Activated T-cell treated with anti-CD3 and anti-CD28 coated beads, Interleukin-2, amount 50 U/mL, for 24 hours (primary cell): Measurements from ENCODE around the gene AHCYL2.
A peak's percentile ranks its signal among the peaks of the same experiment; 100 is the strongest.
"Not testable (repeated sequence)": the region's sequence is repeated elsewhere in the genome, so short reads cannot be mapped to it uniquely, and the experiment has no call there.

Experiments
- DNase-seq: peaks from one replicate; pipeline ENCODE4 v3.0.0-alpha.2; 2020
- H3K27ac Mint-ChIP-seq: 2 replicates; pipeline ENCODE4 v1.8.0; 2020; ENCODE audit warnings: mild to moderate bottlenecking, mixed read lengths
- H3K27me3 Mint-ChIP-seq: 2 replicates; pipeline ENCODE4 v1.8.0; 2020; ENCODE audit warnings: mixed read lengths
- H3K36me3 Mint-ChIP-seq: 2 replicates; pipeline ENCODE4 v1.8.0; 2020; ENCODE audit warnings: low read depth, mixed read lengths
- H3K4me1 Mint-ChIP-seq: 2 replicates; pipeline ENCODE4 v1.8.0; 2020; ENCODE audit warnings: low read depth, mixed read lengths
- H3K4me3 Mint-ChIP-seq: 2 replicates; pipeline ENCODE4 v1.8.0; 2020; ENCODE audit warnings: mild to moderate bottlenecking, moderate library complexity, mixed read lengths
- H3K9me3 Mint-ChIP-seq: 2 replicates; pipeline ENCODE4 v1.8.0; 2020; ENCODE audit warnings: mixed read lengths

The AHCYL2 gene

GRCh38 chr7:129202058-129202777 is 22.6 kb upstream of the AHCYL2 start:
- DNase-seq, result no peak
- Mint-ChIP-seq H3K27me3 (peaks cover 3% of the 10 kb centered on the region), H3K36me3 (no peaks in the 10 kb centered on the region), H3K9me3 (no peaks in the 10 kb centered on the region), H3K4me1 (no peaks in the 10 kb centered on the region), H3K27ac (no peak overlapping the region), H3K4me3 (no peak overlapping the region)

DNA sequence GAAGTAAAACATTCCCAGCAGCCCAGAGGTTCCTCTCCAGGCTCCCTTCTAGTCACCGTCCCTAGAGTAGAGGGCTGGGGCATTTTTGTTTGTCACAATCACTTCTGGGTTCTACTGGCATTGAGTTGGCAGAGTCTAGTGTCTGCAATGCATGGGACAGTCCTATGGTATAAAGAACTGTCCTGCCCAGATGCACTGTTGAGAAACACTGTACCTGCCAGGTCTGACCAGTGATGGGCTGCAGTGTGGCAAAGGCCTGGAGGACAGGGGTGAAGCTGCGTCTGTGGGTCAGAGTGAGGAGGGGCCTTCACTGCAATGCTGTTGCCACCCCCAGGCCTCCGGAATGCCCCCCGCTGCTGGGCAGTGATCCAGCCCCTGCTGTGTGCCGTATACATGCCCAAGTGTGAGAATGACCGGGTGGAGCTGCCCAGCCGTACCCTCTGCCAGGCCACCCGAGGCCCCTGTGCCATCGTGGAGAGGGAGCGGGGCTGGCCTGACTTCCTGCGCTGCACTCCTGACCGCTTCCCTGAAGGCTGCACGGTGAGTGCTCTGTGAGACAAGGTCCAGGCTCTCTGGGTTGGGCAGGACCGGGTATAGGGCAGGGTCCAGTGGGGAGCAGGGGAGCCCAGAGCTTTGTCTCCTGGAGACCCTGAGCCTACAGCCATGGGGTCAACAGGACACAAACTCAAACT is 21.6 kb upstream of the AHCYL2 start:
- H3K27me3 Mint-ChIP-seq, result peaks cover 3% of the 10 kb centered on the region
- H3K36me3 Mint-ChIP-seq, result no peaks in the 10 kb centered on the region
- no peak for DNase-seq
- H3K9me3 Mint-ChIP-seq, result no peaks in the 10 kb centered on the region
- no peak overlapping the region for H3K4me3 Mint-ChIP-seq
- H3K27ac Mint-ChIP-seq, result no peak overlapping the region
- no peaks in the 10 kb centered on the region for H3K4me1 Mint-ChIP-seq

GRCh38 chr7:129205126-129205818 is 19.6 kb upstream of the AHCYL2 start:
- H3K9me3 Mint-ChIP-seq, result no peaks in the 10 kb centered on the region
- DNase-seq, result no peak
- peaks cover 5% of the 10 kb centered on the region for H3K27me3 Mint-ChIP-seq
- no peaks in the 10 kb centered on the region for H3K4me1 Mint-ChIP-seq
- H3K4me3 Mint-ChIP-seq, result no peak overlapping the region
- no peaks in the 10 kb centered on the region for H3K36me3 Mint-ChIP-seq
- no peak overlapping the region for H3K27ac Mint-ChIP-seq

DNA sequence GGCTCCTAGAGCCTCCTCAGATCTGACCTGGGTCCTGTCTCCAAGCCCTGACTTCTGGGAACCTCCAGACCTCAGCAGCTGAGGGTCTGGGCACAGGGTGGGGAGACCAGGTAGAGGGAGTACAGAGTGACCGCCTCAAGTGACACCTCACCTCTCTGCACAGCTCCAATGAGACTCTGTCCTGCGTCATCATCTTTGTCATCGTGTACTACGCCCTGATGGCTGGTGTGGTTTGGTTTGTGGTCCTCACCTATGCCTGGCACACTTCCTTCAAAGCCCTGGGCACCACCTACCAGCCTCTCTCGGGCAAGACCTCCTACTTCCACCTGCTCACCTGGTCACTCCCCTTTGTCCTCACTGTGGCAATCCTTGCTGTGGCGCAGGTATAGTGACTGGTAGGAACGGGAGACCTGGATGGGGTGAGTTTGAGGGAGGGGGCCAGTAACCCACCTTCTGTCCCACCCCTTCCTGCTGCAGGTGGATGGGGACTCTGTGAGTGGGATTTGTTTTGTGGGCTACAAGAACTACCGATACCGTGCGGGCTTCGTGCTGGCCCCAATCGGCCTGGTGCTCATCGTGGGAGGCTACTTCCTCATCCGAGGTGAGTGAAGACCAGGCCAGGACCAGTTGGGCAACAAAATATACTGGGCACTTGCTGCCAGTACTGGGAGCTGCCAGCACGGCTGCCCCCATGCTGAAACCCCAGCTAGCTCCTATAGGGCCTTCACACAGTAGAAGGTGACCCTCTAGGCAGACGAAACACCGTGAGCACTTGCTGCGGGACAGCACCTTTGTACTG is 18.6 kb upstream of the AHCYL2 start:
- H3K27me3 Mint-ChIP-seq, result peaks cover 7% of the 10 kb centered on the region

DNA sequence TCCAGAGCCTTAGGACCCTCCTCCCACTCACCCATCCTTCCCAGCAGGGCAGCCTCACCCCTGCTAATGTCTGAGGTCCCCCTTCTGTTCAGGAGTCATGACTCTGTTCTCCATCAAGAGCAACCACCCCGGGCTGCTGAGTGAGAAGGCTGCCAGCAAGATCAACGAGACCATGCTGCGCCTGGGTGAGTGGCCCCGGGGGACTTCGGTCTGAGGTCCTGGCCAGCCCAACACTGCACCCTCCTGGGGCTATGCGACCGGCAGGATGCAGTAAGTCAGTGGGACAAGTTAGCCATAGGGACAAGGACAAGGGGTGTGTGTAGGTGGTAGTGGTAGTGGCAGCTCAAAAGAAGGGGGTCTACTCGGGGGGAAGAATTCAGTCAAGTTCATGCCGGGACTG is 16.2 kb upstream of the AHCYL2 start:
- peaks cover 4% of the 10 kb centered on the region for H3K27me3 Mint-ChIP-seq
- no peaks in the 10 kb centered on the region for H3K9me3 Mint-ChIP-seq
- H3K4me1 Mint-ChIP-seq, result no peaks in the 10 kb centered on the region
- no peak overlapping the region for H3K4me3 Mint-ChIP-seq
- no peak for DNase-seq
- H3K27ac Mint-ChIP-seq, result no peak overlapping the region
- H3K36me3 Mint-ChIP-seq, result no peaks in the 10 kb centered on the region

More for the DNA sequence above, 18.6 kb upstream of the AHCYL2 start:
- Mint-ChIP-seq H3K4me3 (no peak overlapping the region), H3K36me3 (no peaks in the 10 kb centered on the region), H3K9me3 (no peaks in the 10 kb centered on the region), H3K27ac (no peak overlapping the region), H3K4me1 (no peaks in the 10 kb centered on the region)
- no peak for DNase-seq

GRCh38 chr7:129209067-129209926 is 15.5 kb upstream of the AHCYL2 start:
- DNase-seq, result no peak
- no peaks in the 10 kb centered on the region for H3K9me3 Mint-ChIP-seq
- peaks cover 4% of the 10 kb centered on the region for H3K27me3 Mint-ChIP-seq
- no peaks in the 10 kb centered on the region for H3K36me3 Mint-ChIP-seq
- no peaks in the 10 kb centered on the region for H3K4me1 Mint-ChIP-seq
- no peak overlapping the region for H3K4me3 Mint-ChIP-seq
- no peak overlapping the region for H3K27ac Mint-ChIP-seq

DNA sequence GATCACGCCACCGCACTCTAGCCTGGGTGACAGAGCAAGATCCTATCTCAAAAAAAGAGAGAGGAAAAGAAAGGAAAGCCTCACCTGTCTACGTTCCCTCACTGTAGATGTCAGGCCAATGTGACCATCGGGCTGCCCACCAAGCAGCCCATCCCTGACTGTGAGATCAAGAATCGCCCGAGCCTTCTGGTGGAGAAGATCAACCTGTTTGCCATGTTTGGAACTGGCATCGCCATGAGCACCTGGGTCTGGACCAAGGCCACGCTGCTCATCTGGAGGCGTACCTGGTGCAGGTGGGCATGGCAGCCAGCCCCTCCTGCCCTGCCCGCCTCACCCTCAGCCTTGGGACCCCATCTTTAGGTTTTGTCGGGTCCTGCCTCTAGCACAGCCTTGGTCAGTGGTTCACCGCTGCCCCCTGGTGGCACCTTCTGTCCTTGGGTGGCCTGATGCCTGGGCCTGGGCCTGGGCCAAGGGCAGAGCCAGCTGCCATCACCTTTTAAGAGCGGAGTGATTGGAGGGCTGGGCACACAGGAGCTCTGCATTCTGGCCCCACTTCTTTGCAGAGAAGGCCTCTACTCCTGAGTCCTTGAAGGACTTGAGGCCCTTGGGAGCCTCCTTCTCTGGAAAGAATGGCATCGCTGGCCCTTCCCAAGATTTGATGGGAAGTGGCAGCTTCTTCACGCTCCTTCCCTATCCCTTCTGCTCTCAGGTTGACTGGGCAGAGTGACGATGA is 14.4 kb upstream of the AHCYL2 start:
- peaks cover 4% of the 10 kb centered on the region for H3K27me3 Mint-ChIP-seq
- H3K36me3 Mint-ChIP-seq, result no peaks in the 10 kb centered on the region
- H3K4me3 Mint-ChIP-seq, result no peak overlapping the region
- no peaks in the 10 kb centered on the region for H3K4me1 Mint-ChIP-seq
- DNase-seq, result peak; percentile 82
- no peaks in the 10 kb centered on the region for H3K9me3 Mint-ChIP-seq
- no peak overlapping the region for H3K27ac Mint-ChIP-seq

DNA sequence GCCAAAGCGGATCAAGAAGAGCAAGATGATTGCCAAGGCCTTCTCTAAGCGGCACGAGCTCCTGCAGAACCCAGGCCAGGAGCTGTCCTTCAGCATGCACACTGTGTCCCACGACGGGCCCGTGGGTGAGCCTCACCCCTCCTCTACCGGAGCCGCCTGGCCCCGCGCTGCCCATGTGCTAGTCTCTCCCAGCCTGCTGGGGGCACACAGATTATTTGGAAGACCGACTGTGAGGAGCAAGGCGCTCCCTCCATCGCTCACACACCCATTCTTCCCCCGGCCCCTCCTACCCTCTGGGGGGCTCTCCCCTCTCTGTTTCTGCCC is 13.9 kb upstream of the AHCYL2 start:
- Mint-ChIP-seq H3K4me1 (no peaks in the 10 kb centered on the region), H3K4me3 (no peak overlapping the region), H3K9me3 (no peaks in the 10 kb centered on the region), H3K27me3 (peaks cover 4% of the 10 kb centered on the region), H3K27ac (no peak overlapping the region), H3K36me3 (no peaks in the 10 kb centered on the region)
- no peak for DNase-seq

DNA sequence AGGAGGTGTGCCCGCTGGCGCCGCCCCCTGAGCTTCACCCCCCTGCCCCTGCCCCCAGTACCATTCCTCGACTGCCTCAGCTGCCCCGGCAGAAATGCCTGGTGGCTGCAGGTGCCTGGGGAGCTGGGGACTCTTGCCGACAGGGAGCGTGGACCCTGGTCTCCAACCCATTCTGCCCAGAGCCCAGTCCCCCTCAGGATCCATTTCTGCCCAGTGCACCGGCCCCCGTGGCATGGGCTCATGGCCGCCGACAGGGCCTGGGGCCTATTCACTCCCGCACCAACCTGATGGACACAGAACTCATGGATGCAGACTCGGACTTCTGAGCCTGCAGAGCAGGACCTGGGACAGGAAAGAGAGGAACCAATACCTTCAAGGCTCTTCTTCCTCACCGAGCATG is 12.7 kb upstream of the AHCYL2 start:
- Mint-ChIP-seq H3K27ac (no peak overlapping the region), H3K36me3 (no peaks in the 10 kb centered on the region), H3K4me1 (no peaks in the 10 kb centered on the region), H3K4me3 (no peak overlapping the region), H3K9me3 (no peaks in the 10 kb centered on the region), H3K27me3 (peaks cover 4% of the 10 kb centered on the region)
- DNase-seq, result no peak

GRCh38 chr7:129212596-129212995 is 12.2 kb upstream of the AHCYL2 start:
- Mint-ChIP-seq H3K27ac (no peak overlapping the region), H3K27me3 (peaks cover 4% of the 10 kb centered on the region), H3K9me3 (no peaks in the 10 kb centered on the region), H3K4me1 (no peaks in the 10 kb centered on the region), H3K36me3 (no peaks in the 10 kb centered on the region), H3K4me3 (no peak overlapping the region)
- DNase-seq, result no peak

GRCh38 chr7:129213828-129214227 is 11.0 kb upstream of the AHCYL2 start:
- H3K36me3 Mint-ChIP-seq, result no peaks in the 10 kb centered on the region
- no peak overlapping the region for H3K27ac Mint-ChIP-seq
- no peak for DNase-seq
- peaks cover 8% of the 10 kb centered on the region for H3K27me3 Mint-ChIP-seq
- no peaks in the 10 kb centered on the region for H3K9me3 Mint-ChIP-seq
- H3K4me3 Mint-ChIP-seq, result no peak overlapping the region
- peaks cover 2% of the 10 kb centered on the region for H3K4me1 Mint-ChIP-seq

DNA sequence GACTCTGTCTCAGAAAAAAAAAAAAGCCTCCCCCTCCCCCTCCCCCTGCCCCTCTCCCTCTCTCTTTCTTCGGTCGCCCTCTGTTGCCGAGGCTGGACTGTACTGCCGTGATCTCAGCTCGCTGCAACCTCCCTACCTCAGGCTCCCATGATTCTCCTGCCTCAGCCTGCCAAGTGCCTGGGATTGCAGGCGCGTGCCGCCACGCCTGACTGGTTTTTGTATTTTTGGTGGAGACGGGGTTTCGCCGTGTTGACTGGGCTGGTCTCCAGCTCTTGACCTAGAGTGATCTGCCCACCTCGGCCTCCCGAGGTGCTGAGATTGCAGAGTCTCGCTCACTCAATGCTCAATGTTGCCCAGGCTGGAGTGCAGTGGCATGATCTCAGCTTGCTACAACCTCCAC is 9.1 kb upstream of the AHCYL2 start:
- not testable (repeated sequence) for H3K27me3 Mint-ChIP-seq

GRCh38 chr7:129216101-129216715 is 8.6 kb upstream of the AHCYL2 start:
- not testable (repeated sequence) for DNase-seq, H3K4me3 Mint-ChIP-seq, H3K36me3 Mint-ChIP-seq, H3K27ac Mint-ChIP-seq, H3K4me1 Mint-ChIP-seq, H3K9me3 Mint-ChIP-seq, H3K27me3 Mint-ChIP-seq

More for the DNA sequence above, 9.1 kb upstream of the AHCYL2 start:
- not testable (repeated sequence) for H3K9me3 Mint-ChIP-seq, H3K36me3 Mint-ChIP-seq, DNase-seq, H3K4me3 Mint-ChIP-seq, H3K4me1 Mint-ChIP-seq, H3K27ac Mint-ChIP-seq
